ENCODE results near the gene TAS2R14. TPM values are rescaled to one million over a fixed set of nuclear protein-coding genes. Genes with fewer than 3 reads are reported as not detected.
A peak's percentile ranks its signal among the peaks of the same experiment; 100 is the strongest.

Gene TAS2R14
- total and polyA plus RNA-seq, 2 of the 13 experiments (the other 11 are each of a cell fraction or from before 2014, with no cell fraction given), result 1.1 to 2.3 TPM

GRCh38 chr12:10928746-10929286 is 10.2 kb downstream of the TAS2R14 start, which contains the start of gene PRH2:
Gene PRH2, plus strand, starts transcription at chr12:10929236. Its CDS starts 38 bp downstream, at chr12:10929274.
- H3K9me3 ChIP-seq (ENCODE audit: low read length), result no peaks in the 10 kb centered on the region
- FAIRE-seq, result no peak
- WGBS (ENCODE audit: low lambda C conversion rate), result 87% methylated on average over 5 of the region's 5 CpGs
- no peak within 1 kb of the TSS for H2AFZ ChIP-seq (ENCODE audit: low read length)
- peaks cover 18% of the 10 kb centered on the region for H3K4me1 ChIP-seq (ENCODE audit: insufficient read depth, low read length)
- no peaks in the 10 kb centered on the region for H3K79me2 ChIP-seq (ENCODE audit: insufficient read depth, low read length)
- DNase-seq (ENCODE audit: low spot score), result peak; percentile 15
- no TSS peak for BruUV-seq (replicated peaks)
- in situ Hi-C loops (cut with HindIII; ENCODE audit: extremely low pct_ligation_motif_present, low pct_unique_long_range_greater_than_20kb) (no loop called here), intact Hi-C loops (cut with micrococcal nuclease; ENCODE audit: unreplicated experiment) (no loop called here)
- H3K27ac ChIP-seq (ENCODE audit: extremely low read length, insufficient read depth, low read length), result peak within 1 kb of the TSS; percentile 25
- H3K36me3 ChIP-seq (replicated peaks in 1 of 2; ENCODE audit: control insufficient read depth in 1 of 2, insufficient read depth in 2 of 2, low read length in 2 of 2), result no peaks in the 10 kb centered on the region
- CTCF ChIA-PET (ENCODE audit: low intra/inter-chr PET ratio, low total read pairs), result no interaction called here
- H3K27me3 ChIP-seq (ENCODE audit: control insufficient read depth in 1 of 2, insufficient read depth in 2 of 2, low read length in 2 of 2), result no peaks in the 10 kb centered on the region
- H3K4me2 ChIP-seq (ENCODE audit: low read depth, low read length), result no peak within 1 kb of the TSS
- peak; percentile 70 for ATAC-seq
- POLR2A ChIA-PET, result interaction anchor here (1.1 kb wide), 1 partner anchor 37 kb away, joined by 4 read pairs; no protein-coding TSS in a partner anchor
- no peaks in the 10 kb centered on the region for H4K20me1 ChIP-seq (ENCODE audit: insufficient read depth, low read length)
- H3K4me3 ChIP-seq (replicated peaks in 1 of 3; ENCODE audit: insufficient read depth in 1 of 3, low read depth in 2 of 3, low read length in 3 of 3), result no peak within 1 kb of the TSS
- H3K9ac ChIP-seq (ENCODE audit: insufficient read depth, low read depth, low read length), result no peak within 1 kb of the TSS
- TF ChIP-seq UBTF (CRISPR knock-in tag; IDR thresholded peaks at IDR 0.05) (no peak), ATF4 (CRISPR knock-in tag; IDR thresholded peaks at IDR 0.05) (no peak), ZMYM4 (CRISPR knock-in tag; IDR thresholded peaks at IDR 0.05) (0 out of 2 replicates have a peak, but pooled peaks have one; percentile 25), HNF4A (CRISPR knock-in tag; IDR thresholded peaks at IDR 0.05) (0 out of 2 replicates have a peak, but pooled peaks have one; percentile 12), ZNF282 (IDR thresholded peaks at IDR 0.05; ENCODE audit: partially characterized antibody) (no peak), EED (CRISPR knock-in tag; IDR thresholded peaks at IDR 0.05) (no peak), ZNF503 (CRISPR knock-in tag; IDR thresholded peaks at IDR 0.05) (no peak), ZNF646 (CRISPR knock-in tag; IDR thresholded peaks at IDR 0.05) (0 out of 2 replicates have a peak, but pooled peaks have one; percentile 21), HMGXB4 (CRISPR knock-in tag; IDR thresholded peaks at IDR 0.05; ENCODE audit: borderline replicate concordance in 1 of 2, low read depth in 1 of 2) (no peak)
